K562 (cell line): ENCODE data around the gene PSD2. TPM values are rescaled to one million over a fixed set of nuclear protein-coding genes. Genes with fewer than 3 reads are reported as not detected.

ENCODE experiments used
- ATAC-seq: fragments of 200-7000 bp; cut with Tn5 transposase; 3 replicates; pipeline ENCODE4 v1.9.1; 2020; ENCODE audit warnings: moderate library complexity
- BruUV-seq: library from RNA; stranded (reverse); fragments of 400-500 nt; replicated peaks from 2 replicates; lab custom pipeline; 2021; lab: Mats Ljungman, UMichigan
- CTCF ChIA-PET: fragments of 300-600 bp; formaldehyde crosslinking; extraction: SDS; loops from one replicate; lab custom pipeline; 2021; ENCODE audit warnings: low intra/inter-chr PET ratio; lab: Yijun Ruan, JAX
- POLR2A ChIA-PET: fragments of 300-600, 350-650 bp; sonication (Branson Sonifier 250); formaldehyde crosslinking; extraction: SDS; loops from one replicate; lab custom pipeline; 2021; ENCODE audit warnings: antibody characterized with exemption, inconsistent platforms; lab: Yijun Ruan, JAX
- DNase-seq, 4 experiments: peaks; one replicate each; pipeline versions ENCODE4 v3.0.0 to v3.0.0-alpha.2; 2011 to 2018; ENCODE audit warnings: low spot score in 3 of 4, mixed read lengths in 3 of 4; ENCODE audit errors: extremely low read depth in 1 of 4
- FAIRE-seq: peaks from 2 replicates; lab custom pipeline; 2011; peaks lifted over from hg19 to GRCh38; lab: Jason Lieb, UNC
- H2AFZ ChIP-seq: 2 replicates; pipeline ENCODE4 v1.6.0; 2011; ENCODE audit warnings: low read depth, low read length, control low read depth, inconsistent platforms
- H3K27ac ChIP-seq: fragments of 200-600 bp; 3 replicates; pipeline ENCODE4 v1.8.0; 2011; ENCODE audit warnings: low read depth, mild to moderate bottlenecking, control low read depth, inconsistent platforms, low read length, moderate library complexity, mixed read lengths; ENCODE audit errors: extremely low read depth
- H3K27me3 ChIP-seq, 2 experiments: fragments of 300-600 bp in 1 of 2; 2 replicates in 1 of 2; 3 replicates in 1 of 2; pipeline versions ENCODE4 v1.6.0 to v1.8.0; 2011; ENCODE audit warnings: inconsistent platforms in 2 of 2, low read length in 2 of 2, mild to moderate bottlenecking in 1 of 2, mixed read lengths in 1 of 2, moderate library complexity in 1 of 2; ENCODE audit not compliant: control insufficient read depth in 2 of 2, insufficient read depth in 2 of 2
- H3K36me3 ChIP-seq: fragments of 300-600 bp; 3 replicates; pipeline ENCODE4 v1.8.0; 2011; ENCODE audit warnings: mild to moderate bottlenecking, low read length, inconsistent platforms; ENCODE audit not compliant: control insufficient read depth, insufficient read depth
- H3K4me1 ChIP-seq, 2 experiments: fragments of 200-600 bp in 1 of 2; replicated peaks in 1 of 2; 2 replicates in 1 of 2; 3 replicates in 1 of 2; pipeline versions ENCODE4 v1.5.1 to v1.8.0; 2011; ENCODE audit warnings: inconsistent platforms in 2 of 2, low read length in 2 of 2, mild to moderate bottlenecking in 1 of 2, mixed read lengths in 1 of 2, moderate library complexity in 1 of 2; ENCODE audit not compliant: control insufficient read depth in 2 of 2, insufficient read depth in 2 of 2
- H3K4me2 ChIP-seq: 2 replicates; pipeline ENCODE4 v1.6.1; 2011; ENCODE audit warnings: low read length, control low read depth, inconsistent platforms, mixed read lengths; ENCODE audit not compliant: insufficient read depth
- H3K4me3 ChIP-seq: fragments of 200-600 bp; sonication (generic), shearing (Covaris generic); 2 replicates; pipeline ENCODE4 v1.5.1; 2016; ENCODE audit warnings: control low read depth, inconsistent platforms
- H3K79me2 ChIP-seq: fragments of 200-600 bp; 3 replicates; pipeline ENCODE4 v1.8.0; 2011; ENCODE audit warnings: low read length, inconsistent platforms; ENCODE audit not compliant: control insufficient read depth, insufficient read depth
- H3K9ac ChIP-seq, 2 experiments: 2 replicates each; pipeline versions ENCODE4 v1.6.0 to v1.6.1; 2011; ENCODE audit warnings: low read depth in 2 of 2, low read length in 2 of 2, control low read depth in 1 of 2, inconsistent platforms in 1 of 2, mild to moderate bottlenecking in 1 of 2, mixed read lengths in 1 of 2; ENCODE audit not compliant: insufficient read depth in 1 of 2
- H3K9me1 ChIP-seq: one replicate; pipeline ENCODE4 v1.6.0; 2011; ENCODE audit warnings: inconsistent platforms, mild to moderate bottlenecking, low read length, moderate library complexity; ENCODE audit not compliant: control insufficient read depth, insufficient read depth
- H3K9me3 ChIP-seq: replicated peaks from 2 replicates; pipeline ENCODE4 v1.5.1; 2011; ENCODE audit warnings: low read depth, low read length, inconsistent platforms; ENCODE audit not compliant: control insufficient read depth, insufficient read depth
- H4K20me1 ChIP-seq: replicated peaks from 2 replicates; pipeline ENCODE4 v1.6.1; 2011; ENCODE audit warnings: low read length, inconsistent platforms, mixed read lengths; ENCODE audit not compliant: control insufficient read depth, insufficient read depth
- HDAC2 ChIP-seq: fragments of 450-650 bp; IDR thresholded peaks from 2 replicates; pipeline ENCODE4 v1.6.1; 2016; ENCODE audit warnings: mild to moderate bottlenecking
- OTX1 ChIP-seq: fragments of 450-650 bp; formaldehyde crosslinking; IDR thresholded peaks from 2 replicates; pipeline ENCODE4 v1.4.0; 2022; ENCODE audit warnings: mild to moderate bottlenecking
- SRSF1 ChIP-seq: fragments of 200-400 bp; formaldehyde crosslinking; IDR thresholded peaks from 2 replicates; pipeline ENCODE4 v1.6.1; 2017; ENCODE audit warnings: mild to moderate bottlenecking, low read depth, low read length, moderate library complexity
- ZNF143 ChIP-seq: sonication (generic); formaldehyde crosslinking; IDR thresholded peaks from 2 replicates; pipeline ENCODE4 v1.9.0; 2022; ENCODE audit warnings: mild to moderate bottlenecking, missing genetic modification reagents
- ZNF431 ChIP-seq: sonication (generic); formaldehyde crosslinking; IDR thresholded peaks from 2 replicates; pipeline ENCODE4 v1.8.0; 2022; ENCODE audit warnings: mild to moderate bottlenecking, missing genetic modification reagents
- whole genome bisulfite sequencing: fragments of 100-300 bp; shearing (Covaris generic); methylation state at CpG from one replicate; pipeline ENCODE4 v1.1.6; 2016; ENCODE audit warnings: low coverage, mixed read lengths; ENCODE audit not compliant: insufficient coverage; ENCODE audit errors: missing lambda C conversion rate; 5-methylcytosine and 5-hydroxymethylcytosine counted together
- in situ Hi-C: fragments of 300-500 bp; cut with MboI; formaldehyde crosslinking; loops from 4 replicates; pipeline ENCODE4 v1.15.0; 2018; ENCODE audit warnings: inconsistent platforms, mixed read lengths
- intact Hi-C: fragments of 100-400 bp; cut with micrococcal nuclease; formaldehyde crosslinking; loops from 2 replicates; pipeline ENCODE4 v1.14.2; 2022
- polyA plus RNA-seq, 8 experiments: library from polyadenylated mRNA; depleted of rRNA in 4 of 8; stranded (reverse) in 5 of 8; unstranded in 3 of 8; fragments of >200 nt; fragmentation: Nextera tagmentation in 2 of 8; fragmentation: Illumina TruSeq in 1 of 8; extraction: Ambion mirVana in 2 of 8; extraction: Trizol in 1 of 8; gene quantifications; 2 replicates each; pipeline versions ENCODE4 v1.2.1 to v1.2.3, GENCODE V29; 2011 to 2014; ENCODE audit warnings: inconsistent platforms in 1 of 8, missing spikeins in 1 of 8
- total RNA-seq, 7 experiments: library from RNA; depleted of rRNA in 6 of 7; stranded (reverse); fragments of >200 nt in 6 of 7; fragmentation: Illumina TruSeq in 2 of 7; extraction: Trizol in 2 of 7; gene quantifications; 2 replicates each; pipeline versions ENCODE4 v1.2.1 to v1.2.3, GENCODE V29; 2011 to 2021; ENCODE audit warnings: low replicate concordance in 1 of 7
- TF ChIP-seq, protein P1 (sequence below): fragments of 450-650 bp; IDR thresholded peaks from 2 replicates; pipeline ENCODE4 v1.6.1; 2017; ENCODE audit warnings: antibody characterized with exemption
- TF ChIP-seq, protein P2 (sequence below), 2 experiments: IDR thresholded peaks in 1 of 2; conservative IDR thresholded peaks in 1 of 2; 2 replicates each; pipeline ENCODE4 v1.6.1; 2016; ENCODE audit warnings: low read depth in 2 of 2, mild to moderate bottlenecking in 1 of 2, missing compliant biosample characterization in 1 of 2, missing genetic modification characterization in 1 of 2, moderate library complexity in 1 of 2
- TF ChIP-seq, protein P3 (sequence below): fragments of 250-450 bp; sonication (Bioruptor Pico); IDR thresholded peaks from 2 replicates; pipeline ENCODE4 v1.4.0; 2020

Gene PSD2
- total and polyA plus RNA-seq, 9 of the 15 experiments (the other 6 are each of a cell fraction or from before 2014, with no cell fraction given): 0.01 to 0.09 (median 0.04) TPM; not detected in 4

DNA sequence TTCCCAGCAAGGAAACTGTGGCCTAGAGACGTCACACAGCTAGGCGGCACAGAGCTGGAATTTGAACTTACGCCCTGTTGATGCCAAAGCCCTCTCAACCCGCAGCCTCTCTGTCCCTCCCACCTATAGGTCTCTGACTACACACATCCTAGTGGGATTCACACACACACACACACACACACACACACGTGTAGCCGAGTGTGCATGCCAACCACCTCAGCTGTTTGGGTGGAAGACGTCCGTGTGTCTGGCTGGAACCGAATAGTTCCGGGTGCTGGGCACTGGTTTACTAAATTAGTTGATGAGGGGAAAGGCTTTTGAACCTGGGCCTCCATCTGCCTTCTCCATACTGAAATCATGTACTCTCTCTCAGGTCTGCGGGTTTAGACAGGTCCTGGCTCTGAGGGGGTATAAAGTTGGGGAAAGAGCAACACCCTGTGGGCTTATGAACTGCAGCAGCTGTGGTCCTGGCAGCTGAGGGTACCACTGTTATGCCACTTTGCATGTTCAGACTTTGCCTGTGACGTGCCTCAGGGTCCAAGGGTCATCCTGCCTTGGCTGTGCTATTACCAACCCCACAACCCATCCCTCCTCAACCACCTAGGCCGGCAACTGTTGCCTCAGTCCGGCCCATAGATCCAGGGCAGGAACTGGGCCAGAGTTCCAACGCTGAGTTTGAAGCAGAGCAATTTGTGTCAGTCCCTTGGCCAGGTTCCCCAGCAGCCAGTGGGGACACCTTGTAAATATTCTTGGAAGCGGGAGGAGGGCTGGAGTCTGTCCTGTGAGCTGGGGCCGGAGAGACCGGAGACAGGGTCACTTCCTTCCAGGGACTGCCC is 50.5 kb downstream of the PSD2 start:
- no peak overlapping the region; a peak in 1 of 4 replicates for H3K9ac ChIP-seq
- H3K36me3 ChIP-seq: no peaks in the 10 kb centered on the region
- no peaks in the 10 kb centered on the region for H3K79me2 ChIP-seq
- no peak overlapping the region for H3K4me3 ChIP-seq
- peaks cover 37 to 66% of the 10 kb centered on the region in 2 experiments for H3K27me3 ChIP-seq
- ATAC-seq (no peak), FAIRE-seq (no peak), DNase-seq (no peak)
- no peaks in the 10 kb centered on the region for H3K9me1 ChIP-seq
- intact Hi-C loops (no loop called here), in situ Hi-C loops (no loop called here)
- POLR2A ChIA-PET: interaction anchor here (0.6 kb wide), 2 partner anchors 15 to 39 kb away, joined by 3 read pairs; no protein-coding TSS in a partner anchor
- H3K4me2 ChIP-seq: no peak overlapping the region
- no peak overlapping the region for H2AFZ ChIP-seq
- no peaks in the 10 kb centered on the region for H3K9me3 ChIP-seq
- CTCF ChIA-PET: interaction anchor here (0.6 to 3.1 kb wide), 2 partner anchors 50 to 58 kb away, joined by 4 to 20 read pairs; partner anchors contain the start of gene PSD2
- peaks cover 0 to 9% of the 10 kb centered on the region in 2 experiments; a peak in 2 of 5 replicates for H3K4me1 ChIP-seq
- 3% methylated on average over 18 of the region's 18 CpGs for WGBS
- peaks cover 14% of the 10 kb centered on the region for H4K20me1 ChIP-seq
- BruUV-seq: no TSS peak
- H3K27ac ChIP-seq: no peak overlapping the region
- TF ChIP-seq, protein P1, sequence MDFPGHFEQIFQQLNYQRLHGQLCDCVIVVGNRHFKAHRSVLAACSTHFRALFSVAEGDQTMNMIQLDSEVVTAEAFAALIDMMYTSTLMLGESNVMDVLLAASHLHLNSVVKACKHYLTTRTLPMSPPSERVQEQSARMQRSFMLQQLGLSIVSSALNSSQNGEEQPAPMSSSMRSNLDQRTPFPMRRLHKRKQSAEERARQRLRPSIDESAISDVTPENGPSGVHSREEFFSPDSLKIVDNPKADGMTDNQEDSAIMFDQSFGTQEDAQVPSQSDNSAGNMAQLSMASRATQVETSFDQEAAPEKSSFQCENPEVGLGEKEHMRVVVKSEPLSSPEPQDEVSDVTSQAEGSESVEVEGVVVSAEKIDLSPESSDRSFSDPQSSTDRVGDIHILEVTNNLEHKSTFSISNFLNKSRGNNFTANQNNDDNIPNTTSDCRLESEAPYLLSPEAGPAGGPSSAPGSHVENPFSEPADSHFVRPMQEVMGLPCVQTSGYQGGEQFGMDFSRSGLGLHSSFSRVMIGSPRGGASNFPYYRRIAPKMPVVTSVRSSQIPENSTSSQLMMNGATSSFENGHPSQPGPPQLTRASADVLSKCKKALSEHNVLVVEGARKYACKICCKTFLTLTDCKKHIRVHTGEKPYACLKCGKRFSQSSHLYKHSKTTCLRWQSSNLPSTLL: no peak
- no peak for TF ChIP-seq SRSF1
- no peak for TF ChIP-seq HDAC2
- TF ChIP-seq, protein P2, sequence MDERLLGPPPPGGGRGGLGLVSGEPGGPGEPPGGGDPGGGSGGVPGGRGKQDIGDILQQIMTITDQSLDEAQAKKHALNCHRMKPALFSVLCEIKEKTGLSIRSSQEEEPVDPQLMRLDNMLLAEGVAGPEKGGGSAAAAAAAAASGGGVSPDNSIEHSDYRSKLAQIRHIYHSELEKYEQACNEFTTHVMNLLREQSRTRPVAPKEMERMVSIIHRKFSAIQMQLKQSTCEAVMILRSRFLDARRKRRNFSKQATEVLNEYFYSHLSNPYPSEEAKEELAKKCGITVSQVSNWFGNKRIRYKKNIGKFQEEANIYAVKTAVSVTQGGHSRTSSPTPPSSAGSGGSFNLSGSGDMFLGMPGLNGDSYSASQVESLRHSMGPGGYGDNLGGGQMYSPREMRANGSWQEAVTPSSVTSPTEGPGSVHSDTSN (CRISPR knock-in tag; IDR thresholded peaks at IDR 0.05; ENCODE audit: low read depth): no peak
- TF ChIP-seq, protein P2 (tag; conservative IDR thresholded peaks at IDR 0.05; ENCODE audit: low read depth): no peak
- no peak for TF ChIP-seq OTX1 (CRISPR knock-in tag)
- TF ChIP-seq ZNF431 (CRISPR knock-in tag): no peak
- TF ChIP-seq ZNF143 (CRISPR knock-in tag): no peak
- TF ChIP-seq, protein P3, sequence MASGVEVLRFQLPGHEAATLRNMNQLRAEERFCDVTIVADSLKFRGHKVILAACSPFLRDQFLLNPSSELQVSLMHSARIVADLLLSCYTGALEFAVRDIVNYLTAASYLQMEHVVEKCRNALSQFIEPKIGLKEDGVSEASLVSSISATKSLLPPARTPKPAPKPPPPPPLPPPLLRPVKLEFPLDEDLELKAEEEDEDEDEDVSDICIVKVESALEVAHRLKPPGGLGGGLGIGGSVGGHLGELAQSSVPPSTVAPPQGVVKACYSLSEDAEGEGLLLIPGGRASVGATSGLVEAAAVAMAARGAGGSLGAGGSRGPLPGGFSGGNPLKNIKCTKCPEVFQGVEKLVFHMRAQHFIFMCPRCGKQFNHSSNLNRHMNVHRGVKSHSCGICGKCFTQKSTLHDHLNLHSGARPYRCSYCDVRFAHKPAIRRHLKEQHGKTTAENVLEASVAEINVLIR (CRISPR knock-in tag): no peak
